Right atrium auricular region (tissue), 2 donors: ENCODE data around the gene TRAFD1. TPM values are rescaled to one million over a fixed set of nuclear protein-coding genes. Genes with fewer than 3 reads are reported as not detected.

Source experiments
- DNase-seq: peaks from one replicate; pipeline ENCODE4 v3.0.0-alpha.2; 2019; ENCODE audit warnings: low spot score
- H3K27ac ChIP-seq, 2 donors: fragments of 200-600 bp; sonication (generic); 1 replicate in 1 of 2; 2 replicates in 1 of 2; pipeline ENCODE4 v1.5.1; 2016 to 2019
- H3K27me3 ChIP-seq, 2 donors: fragments of 200-600 bp; sonication (generic); one replicate each; pipeline versions ENCODE4 v1.5.1 to v1.6.0; 2017 to 2019
- H3K36me3 ChIP-seq: fragments of 200-600 bp; sonication (generic); one replicate; pipeline ENCODE4 v1.5.1; 2016
- H3K4me1 ChIP-seq, 2 donors: fragments of 200-600 bp; sonication (generic); one replicate each; pipeline versions ENCODE4 v1.5.1 to v1.6.0; 2017 to 2019
- H3K4me3 ChIP-seq, 2 donors: fragments of 200-600 bp; sonication (generic); 1 replicate in 1 of 2; 2 replicates in 1 of 2; pipeline ENCODE4 v1.5.1; 2017 to 2019; ENCODE audit warnings: mild to moderate bottlenecking in 1 of 2, moderate library complexity in 1 of 2
- H3K9me3 ChIP-seq, 2 donors: fragments of 200-600 bp; sonication (generic); one replicate each; pipeline ENCODE4 v1.5.1; 2019
- total RNA-seq, 2 donors: library from RNA; depleted of rRNA; stranded (reverse); fragments of >200 nt; gene quantifications; one replicate each; pipeline ENCODE4 v1.1.0, GENCODE V29; 2016
- TF ChIP-seq, protein P1 (sequence below), 2 donors: fragments of 200-600 bp; sonication (generic); IDR thresholded peaks; one replicate each; pipeline ENCODE4 v1.5.1; 2019; ENCODE audit warnings: antibody characterized with exemption in 2 of 2

The TRAFD1 gene
- total RNA-seq, 2 donors from 2014 or later, result 17.9 to 26.5 TPM

DNA sequence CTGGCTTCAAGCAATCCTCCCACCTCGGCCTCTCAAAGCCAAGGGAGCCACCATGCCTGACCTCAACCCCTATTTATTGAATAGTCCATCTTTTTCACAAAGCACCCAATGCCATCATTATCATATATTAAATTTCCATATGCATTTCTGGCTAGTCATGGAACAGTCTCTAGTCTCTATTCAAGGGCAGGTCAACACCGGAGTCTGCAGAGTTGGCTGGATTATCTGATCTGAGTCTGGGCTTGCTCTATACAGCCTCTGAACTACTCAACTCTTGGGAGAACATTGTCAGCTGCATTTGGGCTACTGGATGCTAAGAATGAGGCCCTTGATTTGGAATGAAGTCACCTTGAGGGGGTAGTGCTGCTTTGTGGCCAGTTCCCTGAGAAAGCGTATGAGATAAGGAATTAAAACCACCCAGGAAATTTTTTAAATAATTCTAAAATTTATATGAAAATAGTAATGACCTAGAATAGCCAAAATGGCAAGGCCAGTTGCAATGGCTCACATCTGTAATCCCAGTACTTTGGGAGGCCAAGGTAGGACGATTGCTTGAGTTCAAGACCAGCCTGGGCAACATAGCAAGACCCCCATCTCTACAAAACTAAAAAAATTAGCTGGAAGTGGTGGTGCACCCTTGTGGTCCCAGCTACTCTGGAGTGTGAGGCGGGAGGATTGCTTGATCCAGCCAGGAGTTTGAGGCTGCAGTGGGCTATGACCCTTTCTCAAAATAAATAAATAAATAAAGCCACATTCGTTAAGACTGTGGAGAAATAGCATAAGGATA is 9.9 kb upstream of the TRAFD1 start:
- TF ChIP-seq, protein P1, sequence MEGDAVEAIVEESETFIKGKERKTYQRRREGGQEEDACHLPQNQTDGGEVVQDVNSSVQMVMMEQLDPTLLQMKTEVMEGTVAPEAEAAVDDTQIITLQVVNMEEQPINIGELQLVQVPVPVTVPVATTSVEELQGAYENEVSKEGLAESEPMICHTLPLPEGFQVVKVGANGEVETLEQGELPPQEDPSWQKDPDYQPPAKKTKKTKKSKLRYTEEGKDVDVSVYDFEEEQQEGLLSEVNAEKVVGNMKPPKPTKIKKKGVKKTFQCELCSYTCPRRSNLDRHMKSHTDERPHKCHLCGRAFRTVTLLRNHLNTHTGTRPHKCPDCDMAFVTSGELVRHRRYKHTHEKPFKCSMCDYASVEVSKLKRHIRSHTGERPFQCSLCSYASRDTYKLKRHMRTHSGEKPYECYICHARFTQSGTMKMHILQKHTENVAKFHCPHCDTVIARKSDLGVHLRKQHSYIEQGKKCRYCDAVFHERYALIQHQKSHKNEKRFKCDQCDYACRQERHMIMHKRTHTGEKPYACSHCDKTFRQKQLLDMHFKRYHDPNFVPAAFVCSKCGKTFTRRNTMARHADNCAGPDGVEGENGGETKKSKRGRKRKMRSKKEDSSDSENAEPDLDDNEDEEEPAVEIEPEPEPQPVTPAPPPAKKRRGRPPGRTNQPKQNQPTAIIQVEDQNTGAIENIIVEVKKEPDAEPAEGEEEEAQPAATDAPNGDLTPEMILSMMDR (IDR thresholded peaks at IDR 0.05), result no peak
- Histone ChIP-seq H3K36me3 (no peaks in the 10 kb centered on the region), H3K4me3 (no peak overlapping the region), H3K9me3 (no peaks in the 10 kb centered on the region), H3K4me1 (peaks cover 0 to 19% of the 10 kb centered on the region in 2 donors), H3K27ac (no peak overlapping the region), H3K27me3 (no peaks in the 10 kb centered on the region)
- DNase-seq, result no peak

DNA sequence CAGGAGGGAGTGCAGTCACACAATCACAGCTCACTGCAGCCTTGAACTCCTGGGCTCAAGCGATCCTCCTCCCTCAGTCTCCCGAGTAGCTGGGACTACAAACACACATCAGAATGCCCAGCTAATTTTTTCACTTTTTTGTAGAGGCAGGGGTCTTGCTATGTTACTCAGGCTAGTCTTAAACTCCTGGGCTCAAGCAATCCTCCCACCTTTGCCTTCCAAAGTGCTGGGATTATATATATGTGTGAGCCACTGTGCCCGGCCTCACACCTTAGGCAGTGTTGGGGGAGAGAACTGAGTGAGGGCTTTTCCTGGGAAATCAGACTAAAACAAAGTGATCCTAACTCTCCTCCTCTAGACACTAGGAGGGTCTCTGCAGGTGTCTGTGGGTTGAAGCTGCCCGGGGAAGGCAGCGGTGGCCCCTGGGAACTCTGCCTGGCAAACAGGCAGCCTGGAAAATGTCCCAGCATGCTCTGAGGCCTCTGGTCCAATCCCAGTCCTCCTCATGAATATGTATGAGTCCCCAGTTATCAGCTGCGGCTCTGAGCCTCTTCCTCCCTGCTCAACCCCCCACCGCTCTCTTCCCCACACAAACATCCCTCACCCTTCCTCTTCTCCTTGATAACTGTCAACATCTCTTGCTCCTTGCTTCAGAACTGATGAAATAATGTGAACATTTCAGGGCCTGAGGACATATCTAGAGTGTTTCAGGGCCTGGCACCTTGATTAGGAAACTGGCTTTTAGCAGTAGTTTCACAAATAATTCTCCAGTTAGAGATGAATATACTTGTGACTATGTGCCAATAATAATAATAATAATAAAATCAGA is 8.9 kb upstream of the TRAFD1 start:
- Histone ChIP-seq H3K4me1 (peaks cover 0 to 23% of the 10 kb centered on the region in 2 donors), H3K27me3 (no peaks in the 10 kb centered on the region), H3K27ac (peak overlapping the region; percentile 81 to 83), H3K4me3 (peak overlapping the region in 1 of 2 donors; percentile 21), H3K9me3 (no peaks in the 10 kb centered on the region), H3K36me3 (no peaks in the 10 kb centered on the region)
- peak; percentile 83 for DNase-seq
- TF ChIP-seq, protein P1 (IDR thresholded peaks at IDR 0.05), result no peak

DNA sequence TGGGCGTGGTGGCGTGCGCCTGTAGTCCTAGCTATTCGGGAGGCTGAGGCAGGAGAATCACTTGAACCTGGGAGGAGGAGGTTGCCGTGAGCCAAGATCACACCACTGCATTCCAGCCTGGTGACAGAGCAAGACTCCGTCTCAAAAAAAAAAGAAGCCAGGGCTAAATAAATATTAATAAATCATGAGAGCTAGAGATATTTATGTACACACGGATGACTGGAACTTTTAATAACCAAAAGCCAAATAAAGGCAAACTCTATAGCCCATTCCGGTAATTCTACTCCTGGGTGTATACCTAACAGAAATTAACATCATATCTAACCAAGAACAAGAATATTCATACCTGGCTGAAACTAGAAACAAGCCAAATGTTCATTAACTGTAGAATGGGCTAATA is 7.7 kb upstream of the TRAFD1 start:
- DNase-seq, result no peak
- Histone ChIP-seq H3K4me3 (no peak overlapping the region), H3K4me1 (peaks cover 0 to 35% of the 10 kb centered on the region in 2 donors), H3K9me3 (no peaks in the 10 kb centered on the region), H3K27me3 (no peaks in the 10 kb centered on the region), H3K36me3 (no peaks in the 10 kb centered on the region), H3K27ac (peak overlapping the region; percentile 81 to 83)
- TF ChIP-seq, protein P1 (IDR thresholded peaks at IDR 0.05), result no peak

DNA sequence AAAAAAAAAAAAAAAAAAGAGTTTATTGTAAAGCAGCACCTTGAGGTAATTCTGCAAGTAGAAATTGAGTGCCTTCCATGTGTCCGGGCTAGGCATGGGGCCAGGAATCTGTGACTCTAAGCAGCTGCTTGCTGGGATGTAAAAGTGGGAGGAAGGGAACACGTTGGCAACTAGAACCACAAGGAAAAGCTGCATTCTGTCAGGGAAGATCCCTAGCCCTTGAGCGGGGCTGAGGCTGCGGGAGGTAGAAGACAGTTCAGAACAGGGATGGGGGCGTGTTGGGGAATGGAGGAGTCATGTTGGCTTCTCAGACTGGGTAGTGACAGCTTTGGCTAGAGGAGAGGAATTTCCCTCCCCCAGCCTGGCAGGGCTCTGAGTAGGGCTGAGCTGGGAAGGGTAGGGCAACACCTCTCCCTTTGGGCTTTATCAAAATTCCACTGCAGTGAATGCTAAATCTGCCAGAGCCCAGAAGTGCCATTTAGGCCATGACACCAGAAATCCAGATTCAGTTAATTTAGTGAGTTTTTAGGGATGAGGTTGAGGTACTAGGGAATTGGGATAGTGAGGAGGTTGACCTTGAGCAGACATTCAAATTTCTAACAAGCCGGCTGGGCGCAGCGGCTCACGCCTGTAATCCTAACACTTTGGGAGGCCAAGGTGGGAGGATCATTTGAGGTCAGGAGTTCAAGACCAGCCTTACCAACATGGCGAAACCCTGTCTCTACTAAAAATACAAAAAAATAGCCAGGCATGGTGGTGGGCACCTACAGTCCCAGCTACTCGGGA is 3.4 kb upstream of the TRAFD1 start:
- peaks cover 0 to 52% of the 10 kb centered on the region in 2 donors for H3K4me1 ChIP-seq
- H3K4me3 ChIP-seq, result no peak overlapping the region
- H3K36me3 ChIP-seq, result no peaks in the 10 kb centered on the region
- H3K27me3 ChIP-seq, result no peaks in the 10 kb centered on the region
- DNase-seq, result peak; percentile 83
- no peaks in the 10 kb centered on the region for H3K9me3 ChIP-seq
- peak overlapping the region; percentile 82 to 94 for H3K27ac ChIP-seq
- TF ChIP-seq, protein P1 (IDR thresholded peaks at IDR 0.05), result no peak

DNA sequence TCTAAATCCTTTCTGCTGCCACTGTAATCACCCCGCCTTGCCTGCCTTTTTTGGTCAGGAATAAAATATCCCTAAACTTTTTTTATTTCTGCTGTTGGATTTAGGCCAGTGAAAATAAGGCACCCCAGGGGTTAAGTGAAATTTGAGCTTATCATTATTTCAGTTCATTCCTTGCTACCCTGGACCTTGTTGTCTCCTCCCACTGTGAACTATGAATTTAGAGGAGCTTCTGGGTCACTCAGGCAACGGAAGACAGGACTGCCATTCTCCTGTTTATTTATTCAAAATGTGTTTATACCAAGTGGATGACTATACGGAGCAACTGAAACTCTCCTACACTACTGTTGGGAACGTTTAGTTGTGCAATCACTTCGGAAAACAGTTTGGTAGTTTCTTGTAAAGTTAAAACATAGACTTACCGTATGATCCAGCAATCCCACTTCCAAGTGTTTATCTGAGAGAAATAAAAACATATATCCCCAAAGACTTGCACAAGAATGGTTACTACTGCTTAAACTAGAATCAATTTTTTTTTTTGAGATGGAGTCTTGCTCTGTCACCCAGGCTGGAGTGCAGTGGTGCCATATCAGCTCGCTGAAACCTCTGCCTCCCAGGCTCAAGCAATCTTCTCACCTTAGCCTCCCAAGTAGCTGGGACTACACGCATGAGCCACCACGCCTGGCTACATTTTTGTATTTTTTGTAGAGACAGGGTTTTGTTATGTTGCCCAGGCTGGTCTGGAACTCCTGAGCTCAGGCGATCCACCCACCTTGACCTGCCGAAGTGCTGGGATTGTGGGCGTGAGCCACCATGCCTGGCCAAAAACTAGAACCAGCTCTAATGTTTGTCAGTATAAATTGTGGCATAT is 2.3 kb upstream of the TRAFD1 start:
- H3K9me3 ChIP-seq, result no peaks in the 10 kb centered on the region
- no peaks in the 10 kb centered on the region for H3K27me3 ChIP-seq
- TF ChIP-seq, protein P1 (IDR thresholded peaks at IDR 0.05), result no peak
- H3K27ac ChIP-seq, result peak overlapping the region; percentile 82 to 94
- H3K4me3 ChIP-seq, result no peak overlapping the region
- peaks cover 0 to 56% of the 10 kb centered on the region in 2 donors for H3K4me1 ChIP-seq
- no peak for DNase-seq
- H3K36me3 ChIP-seq, result no peaks in the 10 kb centered on the region
